ENCODE results near the gene SPEM3.

GRCh38 chr17:7459961-7460545 is 31.4 kb downstream of the SPEM3 start:
- no peak for TF ChIP-seq CTCF (IDR thresholded peaks at IDR 0.05 in 4 of 5, conservative IDR thresholded peaks at IDR 0.05 in 1 of 5)
- no peak for TF ChIP-seq POLR2A (IDR thresholded peaks at IDR 0.05)

Measured in gastrocnemius medialis (tissue), 4 donors.